Measurements from ENCODE around the gene STK40.
A peak's percentile ranks its signal among the peaks of the same experiment; 100 is the strongest.

Gene STK40

DNA sequence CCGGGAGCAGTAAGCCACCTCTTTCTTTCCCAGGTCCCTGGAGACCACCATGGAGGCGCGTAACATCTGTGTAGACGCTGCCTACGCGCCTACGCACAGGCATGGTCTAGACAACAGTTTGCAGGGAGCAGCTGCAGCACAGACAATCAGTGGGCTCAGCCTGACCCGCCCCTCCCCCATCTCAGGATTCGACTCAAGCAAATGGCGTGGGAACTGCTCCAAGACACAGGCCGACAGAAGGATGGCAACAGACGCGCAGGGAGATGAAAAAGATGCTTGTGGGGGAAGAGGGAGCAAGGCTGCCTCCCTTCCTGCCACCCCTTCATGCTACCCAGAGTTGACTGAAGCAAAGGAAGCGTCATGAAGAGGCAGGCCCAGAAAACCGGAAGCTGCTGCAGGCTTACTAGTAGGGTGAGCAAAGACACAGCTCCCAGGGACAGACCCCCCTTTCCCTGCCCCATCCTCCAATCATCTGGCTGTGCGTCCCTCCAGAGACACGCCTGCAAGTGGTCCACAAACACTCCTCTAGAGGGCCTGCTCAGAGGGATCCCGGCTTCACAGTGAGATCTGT lies 19.5 kb downstream of the STK40 start:
- Mint-ChIP-seq H3K27ac (peak overlapping the region; percentile 86), H3K4me3 (no peak overlapping the region), H3K36me3 (peaks cover 35% of the 10 kb centered on the region), H3K4me1 (peaks cover 42% of the 10 kb centered on the region), H3K9me3 (no peaks in the 10 kb centered on the region)
- peak; percentile 70 for ATAC-seq
- DNase-seq (ENCODE audit: low spot score in 2 of 2): no peak

DNA sequence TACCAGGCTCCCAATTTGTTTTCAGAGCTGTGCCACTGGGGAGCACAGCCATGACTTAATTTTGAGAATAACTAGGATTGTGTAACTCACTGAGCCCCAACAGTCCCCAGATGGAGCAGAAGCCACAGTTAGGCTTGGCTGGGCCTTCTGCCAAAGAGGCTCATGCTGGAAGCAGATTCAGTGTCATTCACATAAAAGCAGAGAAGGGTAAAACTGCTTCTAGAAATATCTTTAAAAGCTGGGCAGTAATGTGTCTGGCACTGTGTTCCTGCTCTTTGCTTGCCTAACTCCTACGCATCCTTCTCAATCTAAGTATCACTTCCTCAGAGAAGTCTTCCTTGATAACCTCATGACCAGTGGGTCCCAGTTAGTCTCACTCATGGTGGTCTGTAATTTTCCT lies 20.3 kb downstream of the STK40 start:
- Mint-ChIP-seq H3K4me1 (peaks cover 42% of the 10 kb centered on the region), H3K9me3 (no peaks in the 10 kb centered on the region), H3K27ac (peak overlapping the region; percentile 86), H3K4me3 (no peak overlapping the region), H3K36me3 (peaks cover 37% of the 10 kb centered on the region)
- no peak for ATAC-seq
- no peak for DNase-seq (ENCODE audit: low spot score in 2 of 2)

GRCh38 chr1:36359911-36360550 lies 25.7 kb downstream of the STK40 start:
- peaks cover 9% of the 10 kb centered on the region for H3K4me1 Mint-ChIP-seq
- H3K36me3 Mint-ChIP-seq: peaks cover 78% of the 10 kb centered on the region
- H3K4me3 Mint-ChIP-seq: no peak overlapping the region
- no peaks in the 10 kb centered on the region for H3K9me3 Mint-ChIP-seq
- peak overlapping the region; percentile 89 for H3K27ac Mint-ChIP-seq
- peak; percentile 59 for ATAC-seq
- DNase-seq (ENCODE audit: low spot score in 2 of 2): no peak

DNA sequence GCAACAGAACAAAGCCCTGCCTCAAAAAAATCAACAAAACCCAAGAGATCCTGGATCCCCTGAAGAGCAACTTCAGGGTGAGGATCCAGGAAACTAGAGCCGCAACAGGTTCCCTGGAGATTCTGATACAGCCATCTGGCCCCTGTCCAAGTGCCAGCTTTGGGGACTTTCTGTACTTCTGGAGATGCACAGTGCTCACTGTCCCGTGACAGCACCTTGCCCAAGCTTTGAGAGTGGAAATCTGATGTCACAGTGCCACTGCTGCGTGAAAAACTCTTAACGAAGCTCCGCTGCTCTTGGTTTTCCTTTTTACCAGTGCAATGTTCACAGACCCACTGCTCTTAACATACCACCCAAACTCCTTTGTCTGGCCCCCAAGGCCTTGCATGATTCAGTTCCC lies 26.3 kb downstream of the STK40 start:
- H3K4me3 Mint-ChIP-seq: no peak overlapping the region
- peaks cover 9% of the 10 kb centered on the region for H3K4me1 Mint-ChIP-seq
- DNase-seq (ENCODE audit: low spot score in 2 of 2) (no peak), ATAC-seq (no peak)
- peak overlapping the region; percentile 89 for H3K27ac Mint-ChIP-seq
- no peaks in the 10 kb centered on the region for H3K9me3 Mint-ChIP-seq
- peaks cover 84% of the 10 kb centered on the region for H3K36me3 Mint-ChIP-seq

DNA sequence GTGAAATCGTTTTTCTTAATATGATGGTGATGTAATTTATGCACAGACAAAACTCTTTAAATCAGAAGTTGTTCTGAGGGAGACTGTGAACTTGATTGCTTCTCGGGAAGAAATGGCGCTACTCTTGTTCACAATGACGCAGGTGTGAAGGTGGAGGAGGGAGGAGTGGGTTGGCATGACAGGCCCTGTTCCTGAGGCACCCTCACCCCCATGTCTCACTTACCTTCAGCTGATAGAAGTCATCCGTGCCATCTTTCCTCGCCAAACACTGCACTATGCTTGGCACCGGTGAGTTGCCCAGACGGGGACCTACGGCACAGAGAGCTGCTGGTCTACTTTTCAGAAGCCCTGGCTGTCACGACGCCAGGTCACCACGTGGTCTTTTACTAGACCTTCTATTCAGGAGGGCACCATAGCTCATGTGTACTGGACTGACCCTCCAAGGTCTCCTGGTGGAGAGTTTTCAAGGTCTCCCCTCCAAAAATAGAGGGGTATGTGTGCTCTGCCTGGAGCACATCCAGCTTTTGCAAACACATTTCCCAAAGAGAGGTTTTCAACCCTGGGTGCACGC lies 27.1 kb downstream of the STK40 start:
- H3K36me3 Mint-ChIP-seq: peaks cover 87% of the 10 kb centered on the region
- no peak overlapping the region for H3K27ac Mint-ChIP-seq

DNA sequence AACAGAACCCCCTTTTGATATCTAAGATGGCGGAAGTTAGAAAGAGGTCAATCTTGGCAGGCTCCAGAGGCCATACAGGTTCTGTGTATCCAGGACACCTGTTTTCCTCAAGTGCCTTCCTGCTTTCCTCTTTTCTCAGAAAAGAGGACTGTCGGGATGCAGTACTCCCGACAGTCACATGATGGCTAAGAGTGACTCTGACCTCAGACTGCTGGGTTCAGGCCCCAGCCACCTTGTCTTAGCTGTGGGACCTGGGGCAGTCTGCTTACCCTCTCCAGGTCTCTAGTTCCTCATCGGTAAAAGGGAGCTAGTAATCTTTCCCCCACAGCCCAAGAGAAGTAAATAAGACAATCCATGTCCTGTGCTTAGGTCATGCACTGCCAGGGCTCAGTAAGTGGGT lies 29.9 kb downstream of the STK40 start:
- no peak for DNase-seq (ENCODE audit: low spot score in 2 of 2)
- Mint-ChIP-seq H3K4me1 (peaks cover 22% of the 10 kb centered on the region), H3K4me3 (no peak overlapping the region), H3K9me3 (no peaks in the 10 kb centered on the region), H3K36me3 (peaks cover 73% of the 10 kb centered on the region), H3K27ac (peak overlapping the region; percentile 54)
- ATAC-seq: no peak

More for the DNA sequence above, 27.1 kb downstream of the STK40 start:
- Mint-ChIP-seq H3K9me3 (no peaks in the 10 kb centered on the region), H3K4me3 (no peak overlapping the region), H3K4me1 (peaks cover 9% of the 10 kb centered on the region)
- no peak for DNase-seq (ENCODE audit: low spot score in 2 of 2)
- no peak for ATAC-seq

GRCh38 chr1:36354486-36354885 lies 31.2 kb downstream of the STK40 start:
- no peak overlapping the region for H3K27ac Mint-ChIP-seq
- ATAC-seq: no peak
- no peak for DNase-seq (ENCODE audit: low spot score in 2 of 2)
- H3K36me3 Mint-ChIP-seq: peaks cover 68% of the 10 kb centered on the region
- no peaks in the 10 kb centered on the region for H3K9me3 Mint-ChIP-seq
- H3K4me3 Mint-ChIP-seq: no peak overlapping the region
- peaks cover 23% of the 10 kb centered on the region for H3K4me1 Mint-ChIP-seq

DNA sequence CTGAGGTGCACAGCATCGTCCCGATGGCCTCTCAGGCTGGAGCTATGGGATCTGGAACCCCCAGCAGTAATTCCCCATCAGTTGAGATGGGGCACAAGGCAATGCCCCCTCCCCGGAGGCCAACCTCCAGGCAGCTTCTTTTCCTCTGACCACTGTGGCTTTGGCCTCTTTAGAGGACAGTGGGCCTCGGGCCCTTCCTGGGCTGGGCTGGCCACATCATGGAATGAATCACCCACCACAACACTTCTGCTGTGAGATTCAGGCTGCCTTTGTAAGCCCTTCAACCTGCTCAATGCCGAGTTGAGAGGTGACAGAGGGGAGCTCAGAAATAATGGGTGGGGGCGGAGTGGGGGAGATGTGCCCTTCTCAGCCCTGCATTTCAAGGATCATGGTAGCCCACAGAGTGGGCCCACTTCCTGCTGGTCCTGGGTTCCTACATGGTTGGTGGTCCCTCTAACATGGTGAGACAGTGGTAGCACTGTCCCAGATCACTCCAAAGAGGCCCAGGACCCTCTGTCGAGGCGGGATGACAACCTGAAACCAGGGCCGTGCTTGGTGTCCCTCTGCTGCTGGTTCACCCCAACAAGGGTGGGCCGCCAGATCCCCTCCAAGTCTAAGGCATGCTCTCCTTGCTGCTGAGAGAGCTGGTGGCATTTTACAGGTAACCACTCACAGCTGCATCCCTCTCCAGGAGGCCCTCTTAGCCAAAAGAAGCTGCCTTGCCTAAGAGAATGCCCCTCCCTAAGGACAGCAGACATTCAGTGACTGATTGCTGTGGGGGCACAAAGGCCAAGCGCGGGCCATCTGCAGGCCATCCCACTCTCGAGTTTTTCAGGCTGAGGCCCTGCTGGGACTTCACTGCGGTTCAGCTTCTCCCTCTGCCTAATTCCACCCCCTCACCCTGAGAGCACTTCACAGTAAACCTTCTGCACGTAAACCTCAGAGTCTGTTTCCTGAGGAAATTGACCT lies 32.5 kb downstream of the STK40 start:
- H3K9me3 Mint-ChIP-seq: no peaks in the 10 kb centered on the region
- peak overlapping the region; percentile 67 for H3K27ac Mint-ChIP-seq
- peaks cover 66% of the 10 kb centered on the region for H3K36me3 Mint-ChIP-seq
- H3K4me1 Mint-ChIP-seq: peaks cover 20% of the 10 kb centered on the region
- H3K4me3 Mint-ChIP-seq: no peak overlapping the region
- DNase-seq (ENCODE audit: low spot score in 2 of 2) (no peak), ATAC-seq (no peak)

- Mint-ChIP-seq H3K36me3 (peaks cover 66% of the 10 kb centered on the region), H3K4me1 (peaks cover 20% of the 10 kb centered on the region), H3K9me3 (no peaks in the 10 kb centered on the region), H3K27ac (peak overlapping the region; percentile 67), H3K4me3 (no peak overlapping the region)
- ATAC-seq (no peak), DNase-seq (ENCODE audit: low spot score in 2 of 2) (no peak)
These were observed 33.4 kb downstream of the STK40 start for GRCh38 chr1:36352125-36352909.

DNA sequence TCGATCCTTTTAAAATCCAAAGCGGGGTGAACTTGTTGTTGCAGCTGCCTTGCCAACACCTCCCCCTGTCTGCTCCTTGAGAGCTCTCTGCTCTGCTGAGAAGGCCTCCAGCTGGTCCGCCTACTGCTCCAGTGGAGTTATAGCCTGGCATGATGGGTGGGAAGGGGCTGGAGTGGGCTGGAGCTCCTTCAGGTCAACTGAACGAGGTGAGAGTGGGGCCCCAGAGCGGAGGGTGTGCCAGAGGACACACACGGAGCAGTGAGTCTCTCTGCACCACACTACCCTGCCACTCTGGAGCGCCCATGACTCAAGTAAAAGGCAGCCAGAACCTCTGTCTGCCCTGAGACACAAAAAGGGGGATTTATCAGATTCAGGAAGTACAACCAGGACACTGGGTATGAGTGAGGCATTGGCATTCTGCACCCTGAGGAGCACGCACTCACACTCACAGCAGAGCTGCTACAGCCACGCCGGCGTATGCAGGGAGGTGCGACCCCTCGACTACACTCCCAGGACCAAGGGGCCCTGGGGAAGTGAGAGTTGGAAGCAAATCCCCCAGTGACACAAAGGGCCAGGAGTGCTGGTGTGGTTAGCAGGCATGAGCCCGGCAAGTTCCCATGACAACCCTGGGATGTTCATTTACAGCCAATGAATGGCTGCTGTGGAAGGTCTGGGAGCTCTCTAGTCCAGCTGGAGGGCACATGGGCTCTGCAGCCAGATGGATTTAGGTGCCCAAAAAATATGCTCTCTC lies 34.3 kb downstream of the STK40 start:
- H3K4me3 Mint-ChIP-seq: no peak overlapping the region
- H3K36me3 Mint-ChIP-seq: peaks cover 65% of the 10 kb centered on the region

GRCh38 chr1:36350659-36351226 lies 35.0 kb downstream of the STK40 start:
- H3K27ac Mint-ChIP-seq: peak overlapping the region; percentile 69
- peaks cover 20% of the 10 kb centered on the region for H3K4me1 Mint-ChIP-seq
- peak overlapping the region; percentile 16 for H3K4me3 Mint-ChIP-seq
- DNase-seq (ENCODE audit: low spot score in 2 of 2) (no peak), ATAC-seq (peak; percentile 84)
- H3K9me3 Mint-ChIP-seq: no peaks in the 10 kb centered on the region
- peaks cover 66% of the 10 kb centered on the region for H3K36me3 Mint-ChIP-seq

More for the DNA sequence above, 34.3 kb downstream of the STK40 start:
- H3K4me1 Mint-ChIP-seq: peaks cover 20% of the 10 kb centered on the region
- DNase-seq (ENCODE audit: low spot score in 2 of 2) (no peak), ATAC-seq (peak; percentile 3)
- peak overlapping the region; percentile 69 for H3K27ac Mint-ChIP-seq
- no peaks in the 10 kb centered on the region for H3K9me3 Mint-ChIP-seq

- H3K4me3 Mint-ChIP-seq: no peak overlapping the region
- DNase-seq (ENCODE audit: low spot score in 2 of 2) (no peak), ATAC-seq (no peak)
- H3K9me3 Mint-ChIP-seq: no peaks in the 10 kb centered on the region
- peaks cover 20% of the 10 kb centered on the region for H3K4me1 Mint-ChIP-seq
- H3K27ac Mint-ChIP-seq: no peak overlapping the region
- peaks cover 66% of the 10 kb centered on the region for H3K36me3 Mint-ChIP-seq
These were observed 35.9 kb downstream of the STK40 start for GRCh38 chr1:36349839-36350238.

GRCh38 chr1:36349241-36349671 lies 36.5 kb downstream of the STK40 start:
- Mint-ChIP-seq H3K9me3 (no peaks in the 10 kb centered on the region), H3K36me3 (peaks cover 67% of the 10 kb centered on the region), H3K4me1 (peaks cover 20% of the 10 kb centered on the region)

More at GRCh38 chr1:36349241-36349671, 36.5 kb downstream of the STK40 start:
- DNase-seq (ENCODE audit: low spot score in 2 of 2) (no peak), ATAC-seq (peak; percentile 16)
- no peak overlapping the region for H3K27ac Mint-ChIP-seq
- no peak overlapping the region for H3K4me3 Mint-ChIP-seq

All from stimulated activated effector memory CD8-positive, alpha-beta T cell treated with anti-CD3 and anti-CD28 coated beads, Interleukin-12 subunit alpha, Interleukin-12 subunit beta, amount 100 ng/mL, for 72 hours (primary cell).